Caco-2 (cell line): ENCODE data around the gene CST9. TPM values are rescaled to one million over a fixed set of nuclear protein-coding genes. Genes with fewer than 3 reads are reported as not detected.
A peak's percentile ranks its signal among the peaks of the same experiment; 100 is the strongest.

Experiments used
- BruUV-seq: library from RNA; stranded (reverse); fragments of 400-500 nt; replicated peaks from 2 replicates; lab custom pipeline; 2021; lab: Mats Ljungman, UMichigan
- CTCF ChIA-PET: fragments of 300-600 bp; sonication (Branson Sonifier 250); formaldehyde crosslinking; loops from one replicate; lab custom pipeline; 2022; ENCODE audit warnings: antibody characterized with exemption; lab: Charles Lee
- POLR2A ChIA-PET: fragments of 300-600 bp; sonication (Branson Sonifier 250); formaldehyde crosslinking; loops from one replicate; lab custom pipeline; 2022; ENCODE audit warnings: antibody characterized with exemption; lab: Charles Lee
- DNase-seq, 2 experiments: peaks; one replicate each; pipeline versions ENCODE4 v3.0.0 to v3.0.0-alpha.2; 2020 to 2022
- H3K27me3 ChIP-seq: replicated peaks from 2 replicates; pipeline ENCODE4 v1.6.0; 2011; ENCODE audit warnings: low read length; ENCODE audit not compliant: control insufficient read depth, insufficient read depth
- H3K36me3 ChIP-seq: 2 replicates; pipeline ENCODE4 v1.5.1; 2011; ENCODE audit warnings: low read length; ENCODE audit not compliant: control insufficient read depth, insufficient read depth
- H3K4me1 ChIP-seq: fragments of 250-450 bp; sonication (Bioruptor Pico); 2 replicates; pipeline ENCODE4 v1.5.1; 2020; ENCODE audit warnings: mild to moderate bottlenecking
- H3K4me3 ChIP-seq: 2 replicates; pipeline ENCODE4 v1.5.1; 2011; ENCODE audit warnings: low read depth, mild to moderate bottlenecking, control low read depth, low read length
- H3K9me3 ChIP-seq: fragments of 250-450 bp; sonication (Bioruptor Pico); 2 replicates; pipeline ENCODE4 v1.5.1; 2020; ENCODE audit warnings: mild to moderate bottlenecking, moderate library complexity
- H3K27ac Mint-ChIP-seq: one replicate; pipeline ENCODE4 v1.8.0; 2022; ENCODE audit warnings: mixed read lengths; ENCODE audit not compliant: unreplicated experiment
- H3K27me3 Mint-ChIP-seq: one replicate; pipeline ENCODE4 v1.8.0; 2022; ENCODE audit warnings: mixed read lengths; ENCODE audit not compliant: insufficient read depth, unreplicated experiment
- H3K36me3 Mint-ChIP-seq: one replicate; pipeline ENCODE4 v1.8.0; 2022; ENCODE audit warnings: mild to moderate bottlenecking, mixed read lengths; ENCODE audit not compliant: insufficient read depth, unreplicated experiment
- H3K4me1 Mint-ChIP-seq: one replicate; pipeline ENCODE4 v1.8.0; 2022; ENCODE audit warnings: low read depth, mixed read lengths; ENCODE audit not compliant: unreplicated experiment
- H3K4me3 Mint-ChIP-seq: one replicate; pipeline ENCODE4 v1.8.0; 2022; ENCODE audit warnings: mild to moderate bottlenecking, moderate library complexity, mixed read lengths; ENCODE audit not compliant: unreplicated experiment
- H3K9me3 Mint-ChIP-seq: one replicate; pipeline ENCODE4 v1.8.0; 2022; ENCODE audit warnings: mixed read lengths; ENCODE audit not compliant: unreplicated experiment
- CTCF ChIP-seq, 2 experiments: fragments of 200-600 bp in 1 of 2; IDR thresholded peaks; 1 replicate in 1 of 2; 2 replicates in 1 of 2; pipeline versions ENCODE4 v1.5.1 to v1.8.0; 2011 to 2022; ENCODE audit warnings: antibody characterized with exemption in 1 of 2, control low read depth in 1 of 2, inconsistent platforms in 1 of 2, low read depth in 1 of 2, low read length in 1 of 2, mild to moderate bottlenecking in 1 of 2, moderate library complexity in 1 of 2; ENCODE audit not compliant: insufficient read depth in 1 of 2, severe bottlenecking in 1 of 2, unreplicated experiment in 1 of 2
- intact Hi-C: fragments of 100-400 bp; cut with micrococcal nuclease; formaldehyde crosslinking; loops from one replicate; pipeline ENCODE4 v1.10.0; 2022; ENCODE audit not compliant: unreplicated experiment
- total RNA-seq: library from RNA; stranded (reverse); gene quantifications from 2 replicates; pipeline ENCODE4 v1.2.3, GENCODE V29; 2022

The CST9 gene
- total RNA-seq, 1 experiment from 2014 or later = not detected

DNA sequence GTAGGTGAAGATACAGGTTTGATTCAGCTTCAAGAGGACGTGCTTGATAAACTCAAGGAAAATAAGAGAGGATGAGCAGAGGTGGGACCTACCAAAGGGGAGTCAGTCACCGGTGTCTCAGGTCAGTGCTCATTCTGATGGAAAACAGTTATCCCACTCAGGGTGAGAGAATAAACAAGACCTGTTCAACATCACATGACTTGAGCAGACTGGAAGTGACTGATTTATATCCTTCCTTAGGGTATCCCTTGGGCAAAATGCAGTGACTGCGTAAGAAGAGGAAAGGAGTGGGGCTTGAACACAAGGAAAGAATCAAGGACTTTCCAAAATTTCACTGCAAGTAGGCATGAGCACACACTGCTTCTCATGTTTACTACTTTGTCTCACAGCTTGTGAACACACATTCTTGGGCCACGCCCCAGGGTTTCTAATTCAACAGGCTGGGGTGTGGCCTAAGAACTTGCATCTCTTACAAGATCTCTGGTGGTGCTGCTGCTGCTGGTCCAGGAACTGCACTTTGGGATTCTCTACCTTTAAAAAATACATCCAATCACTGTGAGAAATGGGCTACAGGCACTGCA, 20.4 kb upstream of the CST9 start:
- Mint-ChIP-seq H3K36me3 (peaks cover 20% of the 10 kb centered on the region), H3K9me3 (no peaks in the 10 kb centered on the region), H3K27ac (no peak overlapping the region), H3K27me3 (no peaks in the 10 kb centered on the region), H3K4me1 (peaks cover 32% of the 10 kb centered on the region), H3K4me3 (no peak overlapping the region)
- POLR2A ChIA-PET = interaction anchor here (0.6 kb wide), 1 partner anchor 31 kb away, joined by 3 read pairs; no protein-coding TSS in a partner anchor
- Histone ChIP-seq H3K4me3 (no peak overlapping the region), H3K36me3 (no peaks in the 10 kb centered on the region), H3K4me1 (peaks cover 35% of the 10 kb centered on the region), H3K9me3 (no peaks in the 10 kb centered on the region), H3K27me3 (no peaks in the 10 kb centered on the region)
- TF ChIP-seq CTCF (IDR thresholded peaks at IDR 0.05; ENCODE audit: insufficient read depth in 1 of 2, low read depth in 1 of 2, low read length in 1 of 2, severe bottlenecking in 1 of 2, unreplicated experiment in 1 of 2) = no peak
- CTCF ChIA-PET = no interaction called here
- DNase-seq = peak in 1 of 2 experiments; percentile 45
- BruUV-seq = no TSS peak
- intact Hi-C loops = no loop called here

GRCh38 chr20:23625236-23625964, 19.7 kb upstream of the CST9 start:
- Mint-ChIP-seq H3K36me3 (peaks cover 19% of the 10 kb centered on the region), H3K27me3 (no peaks in the 10 kb centered on the region), H3K9me3 (no peaks in the 10 kb centered on the region), H3K27ac (no peak overlapping the region), H3K4me1 (peaks cover 32% of the 10 kb centered on the region), H3K4me3 (no peak overlapping the region)
- H3K4me3 ChIP-seq = no peak overlapping the region
- ChIA-PET CTCF (no interaction called here), POLR2A (interaction anchor here (0.6 kb wide), 1 partner anchor 31 kb away, joined by 3 read pairs; no protein-coding TSS in a partner anchor)
- DNase-seq = no peak
- no peaks in the 10 kb centered on the region for H3K9me3 ChIP-seq
- no peak for TF ChIP-seq CTCF (IDR thresholded peaks at IDR 0.05; ENCODE audit: insufficient read depth in 1 of 2, low read depth in 1 of 2, low read length in 1 of 2, severe bottlenecking in 1 of 2, unreplicated experiment in 1 of 2)
- no peaks in the 10 kb centered on the region for H3K36me3 ChIP-seq
- BruUV-seq = no TSS peak
- peaks cover 34% of the 10 kb centered on the region for H3K4me1 ChIP-seq
- H3K27me3 ChIP-seq = no peaks in the 10 kb centered on the region
- intact Hi-C loops = no loop called here

DNA sequence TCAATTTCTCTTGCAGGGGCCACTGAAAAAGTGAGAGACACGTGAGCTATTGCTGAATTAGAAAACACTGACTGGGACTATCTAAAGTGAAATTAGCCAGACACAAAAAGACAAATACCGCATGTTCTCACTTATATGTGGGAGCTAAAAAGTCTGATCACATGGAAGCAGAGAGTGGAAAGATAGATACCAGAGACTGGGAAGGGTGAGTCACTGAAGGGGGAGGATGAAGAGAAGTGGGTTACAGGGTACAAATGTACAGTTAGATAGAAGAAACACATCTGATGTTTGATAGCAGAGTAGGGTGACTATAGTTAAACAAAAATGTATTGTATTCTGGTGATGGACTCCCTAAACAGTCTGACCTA, 18.6 kb upstream of the CST9 start:
- no TSS peak for BruUV-seq
- POLR2A ChIA-PET = no interaction called here
- CTCF ChIA-PET = no interaction called here
- H3K27ac Mint-ChIP-seq = no peak overlapping the region
- no peaks in the 10 kb centered on the region for H3K9me3 Mint-ChIP-seq
- TF ChIP-seq CTCF (IDR thresholded peaks at IDR 0.05; ENCODE audit: insufficient read depth in 1 of 2, low read depth in 1 of 2, low read length in 1 of 2, severe bottlenecking in 1 of 2, unreplicated experiment in 1 of 2) = no peak
- H3K4me3 Mint-ChIP-seq = no peak overlapping the region
- Histone ChIP-seq H3K4me3 (no peak overlapping the region), H3K27me3 (no peaks in the 10 kb centered on the region), H3K4me1 (peaks cover 23% of the 10 kb centered on the region), H3K36me3 (no peaks in the 10 kb centered on the region), H3K9me3 (no peaks in the 10 kb centered on the region)
- H3K4me1 Mint-ChIP-seq = peaks cover 27% of the 10 kb centered on the region
- H3K36me3 Mint-ChIP-seq = peaks cover 8% of the 10 kb centered on the region
- H3K27me3 Mint-ChIP-seq = no peaks in the 10 kb centered on the region
- intact Hi-C loops = no loop called here
- DNase-seq = no peak
